IPS-11a (cell line): Measurements from ENCODE around the gene CFAP100.

ENCODE experiments used
- H3K4me3 ChIP-seq: one replicate; pipeline ENCODE4 v1.5.1; 2013; ENCODE audit warnings: low read depth, low read length, control low read depth

CFAP100 gene

DNA sequence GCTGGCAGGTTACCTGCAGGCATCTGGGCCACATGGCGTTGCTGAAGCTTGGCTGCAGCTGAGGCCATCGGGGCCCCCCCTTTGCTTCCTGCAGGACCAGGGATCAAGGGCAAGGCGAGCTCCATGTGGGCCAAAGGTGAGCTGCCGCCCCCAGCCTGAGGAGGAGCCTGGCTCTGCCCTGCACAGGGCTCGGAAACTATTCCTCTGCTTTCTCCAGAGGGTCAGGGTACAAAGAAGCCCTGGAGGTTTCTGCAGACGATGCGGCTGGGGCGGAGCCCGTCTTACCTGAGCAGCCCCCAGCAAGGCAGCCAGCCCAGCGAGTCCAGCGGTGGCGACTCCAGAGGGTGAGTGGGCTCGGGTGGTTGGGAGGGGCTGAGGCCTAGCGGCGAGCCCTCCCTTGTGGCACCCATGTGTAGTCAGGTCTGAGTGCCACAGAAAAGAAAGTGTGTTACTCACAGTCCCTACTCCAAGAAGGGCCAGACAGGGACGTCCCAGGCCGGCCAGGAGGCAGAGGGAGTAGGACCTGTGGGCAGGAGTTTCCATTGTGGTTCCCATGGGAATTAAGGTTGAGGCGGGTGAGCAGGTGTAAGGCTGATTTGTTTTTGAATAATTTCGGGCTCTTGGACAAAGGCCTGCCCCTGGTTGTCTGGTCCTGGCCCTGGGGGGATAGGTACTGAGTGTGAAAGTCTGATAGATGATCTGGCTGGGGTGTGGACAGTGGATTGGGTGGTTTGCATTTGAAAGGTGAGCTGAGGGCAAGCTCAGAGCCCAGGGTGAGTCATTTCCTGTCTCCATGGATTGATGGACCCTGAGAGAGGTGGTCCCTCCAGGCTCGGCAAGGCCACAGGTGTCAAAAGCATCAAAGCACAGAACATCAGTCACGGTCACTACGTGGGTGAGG is 25.4 kb downstream of the CFAP100 start:
- H3K4me3 ChIP-seq = no peak overlapping the region

DNA sequence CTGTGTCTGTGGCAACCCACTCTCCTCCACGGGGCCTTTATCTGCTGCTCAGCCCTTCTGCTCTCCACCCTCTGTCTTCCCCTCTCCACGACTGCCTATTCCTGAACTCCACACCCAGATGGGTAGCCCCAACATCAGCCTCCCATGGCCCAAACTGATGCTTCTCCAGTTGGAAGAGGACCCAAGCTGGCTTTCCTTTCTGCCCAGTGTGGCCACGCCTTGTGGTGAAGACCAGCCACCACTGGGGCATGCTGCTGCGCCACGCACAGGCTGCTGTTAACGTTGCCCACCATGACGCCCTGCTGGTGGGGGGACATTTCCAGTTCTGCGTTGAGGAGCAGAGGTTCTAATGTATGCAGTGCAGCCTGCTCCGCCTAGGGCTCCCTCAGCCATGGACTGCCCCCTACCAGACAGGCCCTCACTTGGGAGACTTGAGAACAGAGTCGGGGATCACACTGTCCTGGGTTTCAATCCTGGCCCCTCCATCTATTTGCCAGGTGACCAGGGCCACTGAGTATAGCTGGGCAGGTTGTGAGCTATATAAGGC is 26.9 kb downstream of the CFAP100 start:
- no peak overlapping the region for H3K4me3 ChIP-seq

DNA sequence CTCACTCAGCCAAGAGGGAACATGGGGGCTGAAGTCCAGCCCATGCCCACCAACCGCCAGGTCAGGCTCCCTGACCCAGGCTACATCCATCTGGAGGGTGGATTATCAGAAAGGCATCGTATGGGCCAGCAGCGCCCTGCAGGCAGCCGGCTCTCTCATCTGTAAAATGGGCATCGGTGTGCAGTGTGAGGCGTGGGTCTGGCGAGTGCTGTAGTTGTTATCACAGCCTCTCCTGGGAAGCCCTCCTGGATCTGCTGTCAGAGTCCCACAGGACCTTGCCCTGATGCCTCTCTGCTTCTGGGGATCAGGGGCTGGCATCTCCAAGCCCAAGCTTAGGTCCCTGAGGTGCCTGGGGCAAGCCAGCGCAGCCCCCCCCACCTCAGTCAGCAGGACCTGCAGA is 27.4 kb downstream of the CFAP100 start:
- no peak overlapping the region for H3K4me3 ChIP-seq

DNA sequence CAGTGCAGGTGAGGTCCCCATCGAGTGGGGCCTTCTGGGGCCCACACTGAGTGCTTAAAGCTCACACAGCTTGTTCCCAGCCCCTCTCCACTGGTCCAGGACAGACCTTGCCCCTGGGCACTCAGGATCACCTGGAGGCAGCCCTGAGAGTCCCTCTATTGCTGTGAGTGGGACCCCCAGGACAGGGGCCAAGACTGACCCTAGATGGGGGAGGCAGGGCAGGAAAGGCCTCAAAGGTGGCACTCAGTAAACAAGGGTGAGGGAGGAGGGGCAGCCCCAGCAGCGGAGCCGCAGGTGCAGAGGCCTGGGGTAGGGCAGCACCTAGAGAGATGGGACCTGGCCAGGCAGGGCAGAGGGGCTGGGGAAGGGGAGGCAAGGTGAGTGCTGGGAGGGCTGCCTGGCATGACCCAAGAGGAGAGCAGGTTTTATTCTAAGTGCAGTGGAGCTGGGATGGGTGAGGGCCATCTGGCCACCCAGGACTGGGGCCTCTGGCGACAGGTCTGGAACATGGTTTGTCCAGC is 27.9 kb downstream of the CFAP100 start:
- no peak overlapping the region for H3K4me3 ChIP-seq

DNA sequence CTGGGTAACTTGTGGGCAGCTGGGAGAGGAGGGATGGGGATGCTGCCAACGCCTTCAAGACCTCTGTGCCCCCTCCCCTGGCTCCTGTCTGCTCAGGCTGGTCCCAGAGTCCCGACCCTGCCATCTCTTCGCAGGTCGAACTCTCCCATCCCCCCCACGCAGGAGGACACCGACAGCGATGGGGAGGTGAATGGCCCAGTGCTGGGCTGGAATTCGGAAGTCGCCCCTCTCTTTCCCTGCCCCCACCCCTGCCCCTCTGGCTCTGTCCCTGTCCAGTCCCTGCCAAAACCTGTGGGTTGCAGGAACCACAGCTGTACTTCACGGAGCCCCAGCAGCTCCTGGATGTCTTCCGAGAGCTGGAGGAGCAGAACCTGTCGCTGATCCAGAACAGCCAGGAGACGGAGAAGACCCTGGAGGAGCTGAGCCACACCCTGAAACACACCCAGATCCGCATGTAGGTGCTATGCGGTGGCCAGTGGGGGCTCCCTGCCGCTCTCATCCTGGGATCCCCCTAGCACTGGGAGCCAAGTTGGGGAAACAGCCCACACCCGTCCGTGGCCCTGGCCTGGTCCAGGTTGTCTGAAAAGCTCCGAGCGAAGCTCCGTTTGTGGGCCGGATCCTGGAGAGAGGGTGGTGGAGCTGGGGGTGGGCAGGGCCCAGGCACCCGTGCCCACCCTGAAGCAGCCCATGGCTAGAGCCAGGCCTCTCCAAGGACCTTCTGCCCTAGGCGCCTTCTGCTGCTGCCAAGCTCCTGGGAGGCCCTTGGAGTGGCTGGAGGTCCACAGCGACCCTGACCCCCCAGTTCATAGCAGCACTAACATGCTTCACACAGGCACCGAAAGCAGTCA is 28.7 kb downstream of the CFAP100 start:
- H3K4me3 ChIP-seq = no peak overlapping the region

DNA sequence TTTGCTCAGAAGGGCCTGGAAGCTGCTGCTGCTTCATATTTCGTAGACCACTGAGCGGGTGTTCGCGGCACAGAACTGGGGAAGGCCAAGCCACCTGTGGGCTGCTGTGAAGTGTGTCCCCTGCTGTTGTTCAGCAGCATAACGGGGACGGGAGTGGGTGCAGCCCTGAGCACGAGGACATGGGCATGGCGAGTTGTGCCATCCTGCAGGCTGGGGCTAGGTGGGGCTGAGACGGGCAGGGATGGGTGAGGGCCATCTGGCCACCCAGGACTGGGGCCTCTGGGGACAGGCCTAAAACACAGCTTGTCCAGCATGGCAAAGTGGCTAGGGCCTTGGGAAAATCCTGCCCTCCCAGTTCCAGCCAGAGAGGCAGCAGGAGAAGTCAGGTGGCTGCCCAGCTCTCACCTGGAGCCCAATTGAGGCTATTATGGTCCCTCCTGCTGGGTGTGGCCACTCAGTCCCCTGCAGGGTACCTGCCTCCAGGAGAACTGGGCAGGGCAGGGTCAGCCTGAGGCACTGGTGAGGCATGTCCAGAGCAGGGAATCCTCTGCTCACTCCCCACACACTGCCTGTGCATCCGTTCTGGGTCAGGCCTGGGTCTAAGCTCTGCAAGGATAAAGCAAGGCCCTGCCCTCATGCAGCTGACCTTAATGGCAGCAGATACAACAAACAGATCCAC is 29.5 kb downstream of the CFAP100 start:
- H3K4me3 ChIP-seq = no peak overlapping the region

DNA sequence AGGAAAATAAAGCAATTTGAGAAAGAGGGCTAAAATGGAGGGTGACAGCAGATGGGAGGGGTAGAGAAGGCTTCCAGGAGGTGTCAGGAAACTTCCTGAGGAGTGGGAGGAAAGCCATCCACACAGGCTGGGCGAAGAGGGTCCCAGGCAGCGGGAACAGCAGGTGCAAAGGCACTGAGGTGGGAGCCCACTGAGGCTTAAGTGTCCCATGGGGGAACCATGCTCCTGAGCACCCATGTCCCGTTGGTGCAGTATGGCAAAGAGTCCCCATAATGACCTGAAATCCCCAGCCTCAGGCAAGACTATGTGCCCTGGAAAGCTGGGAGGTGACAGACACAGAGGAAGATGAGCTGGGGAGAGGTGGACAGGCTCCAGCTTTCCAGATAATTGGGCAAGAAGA is 30.0 kb downstream of the CFAP100 start:
- no peak overlapping the region for H3K4me3 ChIP-seq

DNA sequence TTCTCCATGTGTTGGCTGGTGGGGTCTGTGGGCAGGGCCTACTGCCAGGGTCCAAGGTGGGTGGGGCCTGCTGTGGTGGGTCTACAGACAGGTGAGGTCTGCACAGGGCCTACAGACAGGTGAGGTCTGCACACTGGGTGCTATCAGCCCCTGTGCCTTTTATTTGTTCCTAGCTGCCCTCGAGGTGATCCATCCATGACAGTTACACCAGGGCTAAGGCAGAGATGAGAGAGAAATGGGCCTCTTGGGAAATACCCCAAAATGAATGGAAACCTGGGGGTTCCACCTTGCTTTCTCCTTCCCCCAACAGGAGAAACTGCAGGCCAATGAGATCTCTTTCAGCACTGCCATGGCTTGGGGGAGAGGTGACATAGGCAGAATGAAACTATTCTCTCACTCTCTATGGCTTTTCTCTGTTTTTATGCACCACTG is 36.4 kb downstream of the CFAP100 start:
- no peak overlapping the region for H3K4me3 ChIP-seq

DNA sequence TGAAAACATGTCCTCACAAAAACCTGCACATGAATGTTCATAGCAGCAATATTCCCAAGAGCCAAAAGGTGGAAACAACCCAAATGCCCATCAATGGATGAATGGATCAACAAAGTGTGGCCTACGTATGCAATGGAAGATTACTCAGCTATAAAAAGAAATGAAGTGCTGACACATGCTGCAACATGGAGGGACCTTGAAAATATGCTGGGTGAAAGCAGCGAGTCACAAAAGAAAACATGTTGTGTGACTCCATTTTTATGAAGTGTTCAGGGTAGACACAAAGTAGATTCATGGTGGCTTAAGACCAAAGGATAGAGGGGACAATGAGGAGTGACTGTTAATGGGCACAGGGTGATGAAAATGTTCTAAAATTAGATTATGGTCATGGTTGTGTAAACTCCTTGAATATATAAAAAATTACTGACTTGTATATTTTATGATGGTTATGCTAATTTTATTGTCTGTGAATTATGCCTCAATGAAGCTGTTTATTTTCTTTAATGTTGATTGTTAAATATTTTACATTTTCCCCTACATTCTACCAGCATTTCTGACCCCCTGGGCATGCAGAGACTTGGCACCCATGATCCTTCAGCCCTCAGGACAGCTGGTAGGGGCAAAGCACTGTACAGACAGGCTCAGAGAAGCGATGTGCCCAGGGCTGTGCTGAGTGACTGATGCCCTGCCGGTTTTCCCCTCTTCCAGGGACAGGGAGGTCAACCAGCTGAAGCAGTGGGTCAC is 37.8 kb downstream of the CFAP100 start:
- H3K4me3 ChIP-seq = no peak overlapping the region

DNA sequence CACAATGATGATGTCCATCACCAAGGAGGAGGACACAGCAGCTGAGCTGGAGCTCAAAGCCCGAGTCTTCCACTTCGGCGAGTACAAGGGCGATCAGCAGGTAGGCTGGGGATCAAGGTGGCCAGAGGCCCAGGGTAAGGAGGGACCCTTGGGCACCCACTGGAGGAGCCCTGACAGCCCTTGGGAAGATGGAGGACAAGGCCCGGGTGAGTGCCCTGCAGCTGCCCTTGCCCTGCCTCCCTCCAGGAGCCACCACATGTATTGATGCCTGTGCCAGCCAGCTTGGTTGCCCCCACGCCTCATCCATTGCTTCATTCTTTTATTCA is 38.4 kb downstream of the CFAP100 start:
- no peak overlapping the region for H3K4me3 ChIP-seq

DNA sequence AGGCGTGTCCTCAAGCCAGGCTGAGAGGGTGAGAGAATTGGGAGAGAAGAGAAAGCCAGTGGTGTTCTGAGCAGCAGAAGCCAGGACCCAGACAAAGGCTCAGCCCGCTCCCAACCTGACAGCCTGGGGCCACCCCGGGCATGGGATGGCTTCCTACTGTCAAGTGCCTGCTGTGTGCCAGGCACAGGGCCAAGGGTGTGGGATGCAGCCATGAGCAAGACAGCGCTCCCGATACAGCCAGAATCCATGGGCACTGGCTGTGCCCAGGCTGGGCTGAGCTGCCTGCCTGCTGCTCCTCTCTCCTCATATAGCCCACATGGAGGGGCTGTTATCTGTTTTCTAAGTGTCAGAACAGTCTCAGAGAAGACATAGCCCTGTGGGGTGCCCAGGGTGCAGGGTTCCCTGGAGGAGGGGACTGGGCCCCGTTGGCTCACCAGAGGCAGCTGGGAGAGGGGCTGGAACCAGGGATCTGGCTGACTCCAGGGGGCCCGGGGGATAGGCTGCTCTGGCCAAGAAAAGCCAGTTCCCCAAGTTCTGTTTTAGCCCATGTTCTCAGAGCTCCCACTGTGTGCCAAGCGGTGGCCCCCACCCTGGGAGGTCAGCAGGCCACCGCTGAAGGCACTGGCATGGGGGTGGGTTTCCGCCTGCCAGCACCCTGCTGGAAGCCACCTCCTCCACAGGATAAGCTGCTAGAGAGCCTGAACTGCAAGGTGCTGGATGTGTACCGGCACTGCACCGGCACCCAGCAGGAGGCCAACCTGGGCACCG is 39.0 kb downstream of the CFAP100 start:
- no peak overlapping the region for H3K4me3 ChIP-seq

DNA sequence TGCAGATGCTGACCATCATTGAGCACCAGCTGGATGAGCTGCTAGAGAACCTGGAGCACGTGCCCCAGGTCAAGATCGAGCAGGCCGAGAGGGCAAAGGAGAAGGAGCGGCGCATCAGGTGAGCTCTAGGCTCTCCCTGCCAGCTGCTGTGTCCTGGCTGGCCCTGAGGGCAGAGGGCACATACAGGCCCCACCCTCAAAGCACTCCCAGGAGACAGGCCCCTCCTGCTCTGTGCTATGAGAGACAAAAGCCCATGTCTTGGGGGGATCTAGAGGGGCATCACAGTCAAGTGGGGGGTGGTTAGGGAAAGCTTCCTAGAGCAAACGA is 39.5 kb downstream of the CFAP100 start:
- no peak overlapping the region for H3K4me3 ChIP-seq

DNA sequence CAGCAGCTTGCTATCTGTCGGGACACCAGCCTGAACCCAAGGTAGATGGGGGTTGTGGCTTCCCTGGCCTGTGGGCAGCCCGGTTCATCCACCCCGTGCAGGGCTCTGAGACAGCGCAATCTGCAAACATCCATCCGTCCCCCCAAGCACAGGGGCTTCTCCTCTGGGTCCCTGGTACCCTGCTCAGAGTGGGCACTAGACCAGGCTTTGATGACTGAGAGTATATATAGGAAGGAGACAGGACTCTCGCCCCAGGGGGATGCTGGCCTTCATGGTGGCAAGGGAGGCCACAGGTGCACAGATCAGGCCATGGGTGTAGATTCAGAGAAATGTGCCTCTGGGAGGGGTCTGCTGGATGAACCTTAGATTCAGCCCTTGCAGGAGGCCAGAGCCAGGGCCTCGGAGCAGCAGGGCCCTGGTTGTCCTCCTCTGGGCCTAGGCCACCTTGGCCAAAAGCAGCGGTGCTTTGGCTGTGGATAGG is 40.3 kb downstream of the CFAP100 start:
- H3K4me3 ChIP-seq = no peak overlapping the region

DNA sequence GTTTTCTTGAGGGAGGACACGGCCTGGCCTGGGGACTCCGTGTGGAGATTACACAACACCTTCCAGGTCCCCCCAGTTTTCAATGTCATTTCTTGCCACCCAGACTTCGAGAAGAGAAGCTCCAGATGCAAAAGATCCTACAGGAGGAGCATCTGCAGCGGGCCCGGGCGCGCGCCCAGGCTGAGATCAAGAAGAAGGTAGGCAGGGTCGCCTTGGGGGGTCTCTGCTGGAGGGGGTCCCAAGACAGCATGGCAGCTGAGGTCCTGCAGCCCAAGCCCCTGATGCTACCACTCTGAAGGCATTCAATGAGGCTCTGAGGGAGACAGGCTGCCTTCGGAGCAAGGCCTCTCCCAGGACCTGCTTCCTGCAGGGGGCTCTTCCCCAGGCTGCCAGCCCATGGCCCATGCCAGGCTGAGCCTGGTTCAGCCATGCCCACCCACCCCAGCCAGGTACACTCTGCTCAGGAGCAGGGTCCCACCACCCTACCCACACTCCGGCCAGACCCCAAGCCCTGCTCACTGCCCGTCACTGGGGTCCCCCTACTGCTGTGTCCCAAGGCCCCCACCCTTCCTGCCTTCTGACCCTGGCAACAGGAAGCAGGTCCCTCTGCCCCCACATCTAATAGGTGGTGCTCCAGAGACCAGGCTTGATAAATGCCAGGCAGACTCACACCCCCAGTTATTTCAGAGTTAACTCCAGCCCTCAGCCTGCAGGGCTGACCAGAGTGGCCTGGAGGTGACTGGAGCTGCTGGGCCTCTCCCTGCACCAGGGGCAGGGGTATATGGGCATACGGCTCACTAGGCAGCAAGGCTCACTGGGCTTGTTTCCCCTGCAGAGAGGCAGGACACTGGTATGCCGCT is 41.0 kb downstream of the CFAP100 start:
- no peak overlapping the region for H3K4me3 ChIP-seq

DNA sequence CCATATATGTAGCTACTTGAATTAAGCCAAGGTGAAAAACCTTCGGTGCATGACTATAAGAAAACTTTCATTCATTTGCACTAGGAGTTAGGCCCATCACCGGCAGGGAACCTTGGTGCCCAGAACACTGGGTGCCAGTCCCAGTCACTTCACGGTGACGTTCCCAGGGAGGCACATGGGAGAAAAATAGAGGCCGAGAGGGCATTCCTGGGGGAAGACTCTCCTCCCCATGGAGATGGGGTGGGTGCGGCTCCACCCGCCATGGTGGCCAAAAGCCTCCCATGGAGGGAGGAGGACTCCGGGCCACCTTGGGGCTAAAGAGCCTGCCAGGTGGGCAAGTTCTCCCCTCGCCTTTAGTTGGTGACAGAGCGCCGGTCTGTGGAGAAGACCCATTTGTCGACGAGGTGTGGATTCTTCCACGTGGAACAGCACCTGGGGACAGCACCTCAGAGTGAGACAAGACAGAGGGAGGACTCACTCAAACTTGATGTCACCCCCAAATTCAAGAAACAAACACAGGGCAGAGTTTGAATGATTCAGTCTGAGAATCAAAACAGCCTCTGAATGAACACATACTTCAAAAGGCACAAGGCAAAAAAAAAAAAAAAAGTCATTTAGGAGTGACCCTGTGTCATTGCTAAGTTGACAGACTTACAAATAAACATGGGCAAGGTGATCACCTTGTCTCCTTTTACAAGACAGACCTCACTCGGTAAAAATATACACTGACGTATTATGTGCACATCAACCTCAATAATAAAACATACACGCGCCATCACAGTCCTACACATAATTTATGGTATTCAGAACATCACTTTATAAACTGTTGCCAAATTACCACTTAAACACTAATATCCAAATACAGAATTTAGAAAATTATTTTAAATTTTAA is 42.4 kb downstream of the CFAP100 start:
- H3K4me3 ChIP-seq = no peak overlapping the region

DNA sequence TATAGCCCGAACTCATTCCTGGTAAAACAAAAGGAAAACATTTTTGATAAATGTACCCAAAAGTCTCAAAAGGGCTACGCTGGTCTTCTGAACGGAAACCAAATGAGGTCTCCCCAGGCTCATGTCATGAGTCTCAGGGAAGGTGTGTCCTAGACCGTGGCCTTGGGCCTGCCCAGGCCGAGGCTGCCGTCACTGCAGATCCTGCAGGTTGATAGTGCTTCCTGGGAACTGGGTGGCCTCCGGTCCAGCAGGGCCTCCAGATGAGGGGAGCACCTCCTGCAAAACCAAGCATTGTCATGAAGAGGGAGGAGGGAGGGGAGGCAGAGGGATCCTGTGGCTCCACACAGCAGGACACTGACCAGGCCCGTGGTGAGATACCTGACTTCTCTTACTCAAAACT is 43.5 kb downstream of the CFAP100 start:
- no peak overlapping the region for H3K4me3 ChIP-seq

DNA sequence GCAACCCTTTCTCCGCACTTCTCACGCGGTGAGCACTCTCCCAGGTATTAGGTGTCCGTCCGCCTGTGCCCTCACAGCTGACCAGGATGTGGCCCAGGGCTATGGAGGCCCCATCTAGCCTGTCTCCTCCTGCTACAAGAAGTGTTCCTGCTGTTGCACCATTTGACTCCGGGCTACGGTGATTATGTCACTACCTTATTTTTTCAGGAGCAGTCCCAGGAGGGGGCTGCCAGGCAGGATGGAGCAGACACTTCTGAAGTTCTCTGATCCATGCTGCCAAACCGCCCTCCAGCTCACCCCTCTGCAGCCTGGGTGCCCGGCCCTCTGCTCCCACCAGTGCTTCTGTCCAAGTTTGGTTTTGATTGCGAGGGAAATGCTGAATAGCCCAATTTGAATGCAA is 44.0 kb downstream of the CFAP100 start:
- no peak overlapping the region for H3K4me3 ChIP-seq
